ENCODE results near the gene ABR.

Gene ABR

DNA sequence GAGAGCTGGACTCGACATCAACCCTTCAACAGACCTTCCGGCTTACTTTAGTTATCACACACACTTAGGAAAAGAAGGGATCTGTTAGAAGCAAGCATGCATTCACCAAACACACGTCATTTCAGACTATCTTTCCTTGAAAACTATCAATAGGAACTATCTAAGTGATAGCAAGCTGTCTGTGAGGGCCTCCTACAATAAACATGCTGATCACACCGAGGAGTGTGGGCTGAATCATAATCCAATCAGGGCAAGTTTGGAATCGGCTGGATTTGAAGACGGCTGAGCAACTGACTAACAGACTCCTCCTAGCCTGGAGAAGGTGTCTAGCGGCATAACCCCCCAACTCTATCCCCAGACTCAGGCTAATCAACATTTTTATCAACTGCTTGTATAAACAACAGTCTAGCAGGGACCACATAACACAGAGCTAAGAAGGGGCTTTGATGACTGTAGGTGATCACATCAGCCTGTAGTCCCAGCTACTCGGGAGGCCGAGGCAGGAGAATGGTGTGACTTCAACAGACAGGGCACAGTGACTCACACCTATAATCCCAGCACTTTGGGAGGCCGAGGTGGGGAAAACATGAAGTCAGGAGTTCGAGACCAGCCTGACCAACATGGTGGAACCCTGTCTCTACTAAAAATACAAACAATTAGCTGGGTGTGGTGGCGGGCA, 214.3 kb downstream of the ABR start:
- Histone ChIP-seq H3K9ac (ENCODE audit: low read depth, low read length) (no peak overlapping the region), H3K4me1 (ENCODE audit: insufficient read depth, low read length) (peaks cover 39% of the 10 kb centered on the region), H3K36me3 (ENCODE audit: insufficient read depth, low read length) (no peaks in the 10 kb centered on the region), H3K9me3 (ENCODE audit: control insufficient read depth, insufficient read depth, low read length) (no peaks in the 10 kb centered on the region)

DNA sequence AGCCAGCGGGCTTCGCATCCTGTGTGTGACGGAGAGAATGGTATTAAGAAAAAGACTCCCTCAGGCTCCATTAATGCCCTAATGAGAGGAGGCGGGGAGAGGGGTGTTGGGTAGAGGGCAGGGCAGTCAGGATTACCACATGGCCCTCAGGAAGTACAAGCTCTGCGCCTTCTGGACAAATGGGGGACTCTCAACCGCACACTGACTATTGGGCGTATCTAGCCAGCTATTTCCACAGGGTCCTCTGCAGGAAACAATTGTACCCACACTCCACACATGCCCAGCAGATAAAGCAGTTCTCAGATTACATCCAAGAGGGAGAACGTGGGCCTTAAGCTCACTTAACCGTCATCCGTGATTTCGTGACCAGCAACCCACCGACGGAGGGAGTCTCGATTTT, 214.9 kb downstream of the ABR start:
- no peaks in the 10 kb centered on the region for H3K36me3 ChIP-seq (ENCODE audit: insufficient read depth, low read length)
- H3K4me1 ChIP-seq (ENCODE audit: insufficient read depth, low read length) = peaks cover 34% of the 10 kb centered on the region
- H3K9ac ChIP-seq (ENCODE audit: low read depth, low read length) = no peak overlapping the region
- H3K9me3 ChIP-seq (ENCODE audit: control insufficient read depth, insufficient read depth, low read length) = no peaks in the 10 kb centered on the region

GRCh38 chr17:962670-963069, 217.1 kb downstream of the ABR start:
- Histone ChIP-seq H3K36me3 (ENCODE audit: insufficient read depth, low read length) (no peaks in the 10 kb centered on the region), H3K9ac (ENCODE audit: low read depth, low read length) (peak overlapping the region; percentile 28; the same call in 1 of the 2 replicates), H3K4me1 (ENCODE audit: insufficient read depth, low read length) (peaks cover 32% of the 10 kb centered on the region), H3K9me3 (ENCODE audit: control insufficient read depth, insufficient read depth, low read length) (no peaks in the 10 kb centered on the region)

- Histone ChIP-seq H3K9ac (ENCODE audit: low read depth, low read length) (no peak overlapping the region), H3K36me3 (ENCODE audit: insufficient read depth, low read length) (no peaks in the 10 kb centered on the region), H3K9me3 (ENCODE audit: control insufficient read depth, insufficient read depth, low read length) (no peaks in the 10 kb centered on the region), H3K4me1 (ENCODE audit: insufficient read depth, low read length) (peaks cover 31% of the 10 kb centered on the region)
Measured at GRCh38 chr17:962166-962565, 217.6 kb downstream of the ABR start.

GRCh38 chr17:958712-959451, 220.9 kb downstream of the ABR start:
- H3K4me1 ChIP-seq (ENCODE audit: insufficient read depth, low read length) = peaks cover 19% of the 10 kb centered on the region
- H3K9ac ChIP-seq (ENCODE audit: low read depth, low read length) = no peak overlapping the region
- no peaks in the 10 kb centered on the region for H3K36me3 ChIP-seq (ENCODE audit: insufficient read depth, low read length)
- H3K9me3 ChIP-seq (ENCODE audit: control insufficient read depth, insufficient read depth, low read length) = no peaks in the 10 kb centered on the region

- Histone ChIP-seq H3K36me3 (ENCODE audit: insufficient read depth, low read length) (no peaks in the 10 kb centered on the region), H3K9ac (ENCODE audit: low read depth, low read length) (no peak overlapping the region), H3K4me1 (ENCODE audit: insufficient read depth, low read length) (peaks cover 14% of the 10 kb centered on the region), H3K9me3 (ENCODE audit: control insufficient read depth, insufficient read depth, low read length) (no peaks in the 10 kb centered on the region)
Measured at GRCh38 chr17:957856-958421, 221.8 kb downstream of the ABR start.

DNA sequence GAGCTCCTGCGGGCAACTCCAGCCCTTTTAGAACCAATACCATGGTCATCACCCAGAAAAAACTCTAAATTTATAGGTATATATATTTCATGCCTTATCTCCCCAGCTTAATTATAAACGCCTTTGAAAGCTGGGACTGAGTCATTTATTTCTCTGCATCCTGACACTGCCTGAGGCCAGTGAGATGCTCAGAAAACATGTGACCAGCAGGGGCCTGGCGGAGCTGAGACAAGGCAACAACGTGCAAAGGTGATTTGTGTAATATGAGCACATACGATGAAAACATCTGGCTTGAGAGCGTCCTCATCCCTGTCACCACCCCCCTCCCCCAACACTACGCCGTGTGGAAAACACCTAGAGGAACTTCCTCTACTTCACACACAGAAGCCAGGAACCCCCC, 222.9 kb downstream of the ABR start:
- H3K36me3 ChIP-seq (ENCODE audit: insufficient read depth, low read length) = no peaks in the 10 kb centered on the region

DNA sequence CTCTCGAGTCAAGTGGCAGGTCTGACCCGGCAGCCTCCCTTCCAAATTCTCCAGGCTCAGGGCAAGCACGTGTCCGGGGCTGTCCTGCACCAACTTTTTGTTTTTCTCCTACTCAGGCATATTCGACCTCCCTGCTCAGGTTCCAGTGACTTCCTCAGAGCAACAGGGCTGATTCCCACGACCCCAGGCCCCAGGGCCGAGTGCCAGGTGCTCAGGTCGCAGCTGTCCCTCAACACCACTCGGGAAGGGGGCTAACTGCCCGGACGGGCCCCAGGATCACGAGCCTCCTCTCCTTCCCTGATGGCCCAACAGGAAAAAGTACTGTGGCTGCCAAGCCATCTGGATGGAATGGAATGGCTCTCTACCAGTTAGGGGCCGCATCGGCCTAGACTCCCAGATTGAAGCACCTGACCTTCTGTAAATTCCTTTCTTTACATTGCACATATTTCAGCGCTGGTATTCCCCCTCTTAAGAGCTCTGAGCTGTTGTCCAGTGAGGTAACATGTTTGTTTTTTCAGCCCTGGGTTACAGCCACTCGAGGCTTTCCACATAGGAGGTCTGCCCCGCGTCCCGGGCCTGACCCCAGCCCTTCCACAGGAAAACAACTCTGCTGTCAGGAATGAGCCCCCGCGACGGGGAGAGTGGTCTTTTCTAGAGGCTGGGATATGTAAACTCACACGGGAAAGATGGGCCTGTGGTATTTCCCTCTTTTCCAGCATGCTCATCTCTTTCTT, 225.2 kb downstream of the ABR start:
- Histone ChIP-seq H3K9ac (ENCODE audit: low read depth, low read length) (no peak overlapping the region), H3K4me1 (ENCODE audit: insufficient read depth, low read length) (peaks cover 20% of the 10 kb centered on the region), H3K36me3 (ENCODE audit: insufficient read depth, low read length) (no peaks in the 10 kb centered on the region), H3K9me3 (ENCODE audit: control insufficient read depth, insufficient read depth, low read length) (no peaks in the 10 kb centered on the region)

More for the DNA sequence above, 222.9 kb downstream of the ABR start:
- no peak overlapping the region for H3K9ac ChIP-seq (ENCODE audit: low read depth, low read length)
- peaks cover 12% of the 10 kb centered on the region for H3K4me1 ChIP-seq (ENCODE audit: insufficient read depth, low read length)
- no peaks in the 10 kb centered on the region for H3K9me3 ChIP-seq (ENCODE audit: control insufficient read depth, insufficient read depth, low read length)

GRCh38 chr17:953767-954166, 226.0 kb downstream of the ABR start:
- H3K9ac ChIP-seq (ENCODE audit: low read depth, low read length) = no peak overlapping the region
- no peaks in the 10 kb centered on the region for H3K9me3 ChIP-seq (ENCODE audit: control insufficient read depth, insufficient read depth, low read length)
- H3K36me3 ChIP-seq (ENCODE audit: insufficient read depth, low read length) = no peaks in the 10 kb centered on the region
- peaks cover 20% of the 10 kb centered on the region for H3K4me1 ChIP-seq (ENCODE audit: insufficient read depth, low read length)

Measured in ES-I3 (cell line).